Endothelial cell of hepatic sinusoid (primary cell): ENCODE results near the gene MBP.

Source experiments
- in situ Hi-C: cut with HindIII; loops from 2 replicates; pipeline ENCODE4 v1.10.0; 2017; ENCODE audit warnings: low sequenced_read_pairs

The MBP gene

GRCh38 chr18:77103187-77103850, 29.3 kb downstream of the MBP start:
- in situ Hi-C loops: no loop called here

- in situ Hi-C loops: no loop called here
These were observed 30.1 kb downstream of the MBP start for GRCh38 chr18:77102259-77103040.

GRCh38 chr18:77101410-77102258, 30.9 kb downstream of the MBP start:
- in situ Hi-C loops: no loop called here

- in situ Hi-C loops: no loop called here
These were observed 31.7 kb downstream of the MBP start for GRCh38 chr18:77100751-77101355.

GRCh38 chr18:77099485-77100370, 32.9 kb downstream of the MBP start:
- in situ Hi-C loops: no loop called here

GRCh38 chr18:77098538-77099174, 33.9 kb downstream of the MBP start:
- in situ Hi-C loops: no loop called here

GRCh38 chr18:77098029-77098428, 34.6 kb downstream of the MBP start:
- in situ Hi-C loops: no loop called here

- in situ Hi-C loops: no loop called here
These were observed 35.4 kb downstream of the MBP start for GRCh38 chr18:77096936-77097886.

- in situ Hi-C loops: no loop called here
These were observed 36.9 kb downstream of the MBP start for GRCh38 chr18:77095391-77096371.

- in situ Hi-C loops: no loop called here
These were observed 39.0 kb downstream of the MBP start for GRCh38 chr18:77093586-77093985.

GRCh38 chr18:77093067-77093430, 39.5 kb downstream of the MBP start:
- in situ Hi-C loops: no loop called here

- in situ Hi-C loops: no loop called here
These were observed 40.2 kb downstream of the MBP start for GRCh38 chr18:77092104-77093066.

- in situ Hi-C loops: no loop called here
These were observed 41.2 kb downstream of the MBP start for GRCh38 chr18:77091366-77091765.

GRCh38 chr18:77090546-77091174, 41.9 kb downstream of the MBP start:
- in situ Hi-C loops: no loop called here

- in situ Hi-C loops: no loop called here
These were observed 42.8 kb downstream of the MBP start for GRCh38 chr18:77089723-77090285.
